SK-N-SH treated with all-trans-retinoic acid at 6 μM for 48 hours (cell line): ENCODE data around the gene LBH.
A peak's percentile ranks its signal among the peaks of the same experiment; 100 is the strongest.

Experiments
- ATAC-seq: fragments of 200-7000 bp; cut with Tn5 transposase; 3 replicates; pipeline ENCODE4 v1.9.1; 2020; ENCODE audit warnings: mild to moderate bottlenecking, moderate library complexity
- ARNTL ChIP-seq: fragments of 450-650 bp; formaldehyde crosslinking; IDR thresholded peaks from 2 replicates; pipeline ENCODE4 v1.5.0; 2020; ENCODE audit warnings: low read depth, mild to moderate bottlenecking, moderate library complexity, borderline replicate concordance
- BACH2 ChIP-seq: fragments of 250-450 bp; sonication (Bioruptor Pico); IDR thresholded peaks from 2 replicates; pipeline ENCODE4 v1.9.0; 2021; ENCODE audit warnings: mild to moderate bottlenecking, borderline replicate concordance
- CREB5 ChIP-seq: fragments of 250-450 bp; sonication (Bioruptor Pico); IDR thresholded peaks from 2 replicates; pipeline ENCODE4 v1.5.1; 2020; ENCODE audit warnings: low read depth, mild to moderate bottlenecking, moderate library complexity
- CSDC2 ChIP-seq: fragments of 250-450 bp; sonication (Bioruptor Pico); IDR thresholded peaks from 2 replicates; pipeline ENCODE4 v1.5.0; 2020; ENCODE audit warnings: mild to moderate bottlenecking, moderate library complexity
- CSRNP3 ChIP-seq: fragments of 250-450 bp; sonication (Bioruptor Pico); IDR thresholded peaks from 2 replicates; pipeline ENCODE4 v1.5.1; 2021; ENCODE audit warnings: mild to moderate bottlenecking, moderate library complexity
- ESRRG ChIP-seq: fragments of 250-450 bp; sonication (Bioruptor Pico); IDR thresholded peaks from 2 replicates; pipeline ENCODE4 v1.6.1; 2021; ENCODE audit warnings: mild to moderate bottlenecking
- GLIS3 ChIP-seq: fragments of 250-450 bp; sonication (Bioruptor Pico); IDR thresholded peaks from 2 replicates; pipeline ENCODE4 v1.5.0; 2020; ENCODE audit warnings: mild to moderate bottlenecking, moderate library complexity
- ISL1 ChIP-seq: fragments of 250-450 bp; sonication (Bioruptor Pico); IDR thresholded peaks from 2 replicates; pipeline ENCODE4 v2.1.2; 2022; ENCODE audit warnings: mild to moderate bottlenecking, moderate library complexity
- OSR1 ChIP-seq: fragments of 250-450 bp; sonication (Bioruptor Pico); IDR thresholded peaks from 2 replicates; pipeline ENCODE4 v1.8.0; 2022; ENCODE audit warnings: moderate library complexity, mild to moderate bottlenecking, inconsistent platforms
- PATZ1 ChIP-seq: fragments of 250-450 bp; sonication (Bioruptor Pico); IDR thresholded peaks from 2 replicates; pipeline ENCODE4 v1.8.0; 2020; ENCODE audit warnings: mild to moderate bottlenecking, moderate library complexity, borderline replicate concordance
- POU6F1 ChIP-seq: fragments of 250-450 bp; sonication (Bioruptor Pico); IDR thresholded peaks from 2 replicates; pipeline ENCODE4 v1.8.0; 2021; ENCODE audit warnings: low read depth, mild to moderate bottlenecking, moderate library complexity, borderline replicate concordance
- PPARA ChIP-seq: fragments of 250-450 bp; sonication (Bioruptor Pico); IDR thresholded peaks from 2 replicates; pipeline ENCODE4 v1.5.0; 2020; ENCODE audit warnings: mild to moderate bottlenecking, borderline replicate concordance
- RARB ChIP-seq: fragments of 250-450 bp; sonication (Bioruptor Pico); IDR thresholded peaks from 2 replicates; pipeline ENCODE4 v1.8.0; 2021; ENCODE audit warnings: mild to moderate bottlenecking, moderate library complexity
- SNAI2 ChIP-seq: fragments of 250-450 bp; sonication (Bioruptor Pico); IDR thresholded peaks from 2 replicates; pipeline ENCODE4 v1.5.0; 2020; ENCODE audit warnings: mild to moderate bottlenecking, moderate library complexity
- TCF4 ChIP-seq: fragments of 250-450 bp; sonication (Bioruptor Pico); IDR thresholded peaks from 2 replicates; pipeline ENCODE4 v1.8.0; 2021; ENCODE audit warnings: mild to moderate bottlenecking, moderate library complexity, borderline replicate concordance
- TOX ChIP-seq: fragments of 250-450 bp; sonication (Bioruptor Pico); IDR thresholded peaks from 2 replicates; pipeline ENCODE4 v1.8.0; 2021; ENCODE audit warnings: mild to moderate bottlenecking, moderate library complexity, borderline replicate concordance
- TSHZ2 ChIP-seq: fragments of 250-450 bp; sonication (Bioruptor Pico); IDR thresholded peaks from 2 replicates; pipeline ENCODE4 v1.5.0; 2020; ENCODE audit warnings: mild to moderate bottlenecking, moderate library complexity
- ZC3H10 ChIP-seq: fragments of 250-450 bp; sonication (Bioruptor Pico); IDR thresholded peaks from 2 replicates; pipeline ENCODE4 v1.5.1; 2021; ENCODE audit warnings: mild to moderate bottlenecking, moderate library complexity
- ZFP30 ChIP-seq: fragments of 450-650 bp; formaldehyde crosslinking; IDR thresholded peaks from 2 replicates; pipeline ENCODE4 v1.5.0; 2022; ENCODE audit warnings: mild to moderate bottlenecking, moderate library complexity
- ZNF565 ChIP-seq: fragments of 450-650 bp; formaldehyde crosslinking; conservative IDR thresholded peaks from 2 replicates; pipeline ENCODE4 v1.5.0; 2020; ENCODE audit warnings: low read depth, mild to moderate bottlenecking, moderate library complexity
- ZNF70 ChIP-seq: fragments of 450-650 bp; formaldehyde crosslinking; IDR thresholded peaks from 2 replicates; pipeline ENCODE4 v1.5.0; 2020; ENCODE audit warnings: mild to moderate bottlenecking, moderate library complexity
- ZNF8 ChIP-seq: fragments of 450-650 bp; formaldehyde crosslinking; IDR thresholded peaks from 2 replicates; pipeline ENCODE4 v1.5.0; 2020; ENCODE audit warnings: mild to moderate bottlenecking, moderate library complexity

Gene LBH

GRCh38 chr2:30205456-30205855 lies 25.9 kb upstream of the LBH start:
- no peak for ATAC-seq
- TF ChIP-seq ZNF70 (CRISPR knock-in tag) (peak; percentile 58; the same call in 1 of the 2 replicates), TCF4 (CRISPR knock-in tag) (peak; percentile 16; the same call in 1 of the 2 replicates), ISL1 (peak; percentile 65), OSR1 (CRISPR knock-in tag) (no peak), SNAI2 (CRISPR knock-in tag) (0 out of 2 replicates have a peak, but pooled peaks have one; percentile 23)
- TF ChIP-seq, all 23 proteins: peak for 4

- TF ChIP-seq RARB (CRISPR knock-in tag) (no peak), TCF4 (CRISPR knock-in tag) (no peak), ISL1 (no peak), BACH2 (CRISPR knock-in tag) (no peak), ZC3H10 (CRISPR knock-in tag) (no peak), OSR1 (CRISPR knock-in tag) (no peak), ARNTL (CRISPR knock-in tag) (no peak), ESRRG (CRISPR knock-in tag) (no peak), ZNF70 (CRISPR knock-in tag) (no peak), PPARA (CRISPR knock-in tag) (no peak), SNAI2 (CRISPR knock-in tag) (no peak), TSHZ2 (CRISPR knock-in tag) (no peak), ZNF565 (CRISPR knock-in tag) (no peak), ZNF8 (CRISPR knock-in tag) (no peak), CSRNP3 (no peak), POU6F1 (CRISPR knock-in tag) (no peak), GLIS3 (no peak), TOX (CRISPR knock-in tag) (no peak), ZFP30 (CRISPR knock-in tag) (no peak), PATZ1 (no peak)
- ATAC-seq, result no peak
These were observed 24.6 kb upstream of the LBH start for GRCh38 chr2:30206461-30207430.

GRCh38 chr2:30208453-30208852 lies 22.9 kb upstream of the LBH start:
- ATAC-seq, result peak; percentile 99
- TF ChIP-seq TOX (CRISPR knock-in tag), result no peak
- TF ChIP-seq SNAI2 (CRISPR knock-in tag), result no peak
- no peak for TF ChIP-seq POU6F1 (CRISPR knock-in tag)
- TF ChIP-seq ZNF565 (CRISPR knock-in tag), result no peak
- TF ChIP-seq ARNTL (CRISPR knock-in tag), result no peak
- TF ChIP-seq TCF4 (CRISPR knock-in tag), result no peak
- no peak for TF ChIP-seq CSDC2 (CRISPR knock-in tag)
- no peak for TF ChIP-seq ZFP30 (CRISPR knock-in tag)
- TF ChIP-seq ZNF70 (CRISPR knock-in tag), result no peak
- no peak for TF ChIP-seq PPARA (CRISPR knock-in tag)
- no peak for TF ChIP-seq RARB (CRISPR knock-in tag)
- no peak for TF ChIP-seq ISL1
- TF ChIP-seq ZC3H10 (CRISPR knock-in tag), result no peak
- TF ChIP-seq CSRNP3, result no peak
- no peak for TF ChIP-seq CREB5 (CRISPR knock-in tag)
- TF ChIP-seq ESRRG (CRISPR knock-in tag), result no peak
